SW480 (cell line): ENCODE results near the gene CFAP100.

ENCODE experiments used
- DNase-seq: peaks from one replicate; pipeline ENCODE4 v3.0.0-alpha.2; 2016; ENCODE audit warnings: low spot score

CFAP100 gene

GRCh38 chr3:126446301-126446700 lies 51.6 kb downstream of the CFAP100 start:
- no peak for DNase-seq

- DNase-seq = no peak
These were observed 52.1 kb downstream of the CFAP100 start for GRCh38 chr3:126446791-126447190.

GRCh38 chr3:126447456-126448106 lies 52.9 kb downstream of the CFAP100 start:
- no peak for DNase-seq

- DNase-seq = no peak
These were observed 53.6 kb downstream of the CFAP100 start for GRCh38 chr3:126448136-126448892.

- no peak for DNase-seq
These were observed 54.1 kb downstream of the CFAP100 start for GRCh38 chr3:126448893-126449180.

GRCh38 chr3:126449621-126450051 lies 54.9 kb downstream of the CFAP100 start:
- DNase-seq = no peak

- no peak for DNase-seq
These were observed 55.5 kb downstream of the CFAP100 start for GRCh38 chr3:126450219-126450618.

- no peak for DNase-seq
These were observed 56.0 kb downstream of the CFAP100 start for GRCh38 chr3:126450744-126451143.

GRCh38 chr3:126451511-126451910 lies 56.8 kb downstream of the CFAP100 start:
- DNase-seq = no peak

GRCh38 chr3:126452213-126452612 lies 57.5 kb downstream of the CFAP100 start:
- no peak for DNase-seq

- no peak for DNase-seq
These were observed 59.3 kb downstream of the CFAP100 start for GRCh38 chr3:126454025-126454424.

GRCh38 chr3:126454437-126455198 lies 59.9 kb downstream of the CFAP100 start:
- DNase-seq = no peak

GRCh38 chr3:126456211-126456610 lies 61.5 kb downstream of the CFAP100 start:
- no peak for DNase-seq

- no peak for DNase-seq
These were observed 62.2 kb downstream of the CFAP100 start for GRCh38 chr3:126456766-126457388.

- DNase-seq = no peak
These were observed 64.5 kb downstream of the CFAP100 start for GRCh38 chr3:126459111-126459762.

- DNase-seq = no peak
These were observed 65.0 kb downstream of the CFAP100 start for GRCh38 chr3:126459763-126460127.

- no peak for DNase-seq
These were observed 65.7 kb downstream of the CFAP100 start for GRCh38 chr3:126460381-126460780.

GRCh38 chr3:126461450-126462070 lies 66.9 kb downstream of the CFAP100 start:
- DNase-seq = no peak

- DNase-seq = no peak
These were observed 68.8 kb downstream of the CFAP100 start for GRCh38 chr3:126463521-126463920.

GRCh38 chr3:126464093-126464492 lies 69.4 kb downstream of the CFAP100 start:
- no peak for DNase-seq

GRCh38 chr3:126464494-126464893 lies 69.8 kb downstream of the CFAP100 start:
- no peak for DNase-seq

GRCh38 chr3:126464997-126465396 lies 70.3 kb downstream of the CFAP100 start:
- DNase-seq = no peak
